ENCODE results near the gene PGAP2.
A peak's percentile ranks its signal among the peaks of the same experiment; 100 is the strongest.
"Not testable (repeated sequence)": the region's sequence is repeated elsewhere in the genome, so short reads cannot be mapped to it uniquely, and the experiment has no call there.

The PGAP2 gene

DNA sequence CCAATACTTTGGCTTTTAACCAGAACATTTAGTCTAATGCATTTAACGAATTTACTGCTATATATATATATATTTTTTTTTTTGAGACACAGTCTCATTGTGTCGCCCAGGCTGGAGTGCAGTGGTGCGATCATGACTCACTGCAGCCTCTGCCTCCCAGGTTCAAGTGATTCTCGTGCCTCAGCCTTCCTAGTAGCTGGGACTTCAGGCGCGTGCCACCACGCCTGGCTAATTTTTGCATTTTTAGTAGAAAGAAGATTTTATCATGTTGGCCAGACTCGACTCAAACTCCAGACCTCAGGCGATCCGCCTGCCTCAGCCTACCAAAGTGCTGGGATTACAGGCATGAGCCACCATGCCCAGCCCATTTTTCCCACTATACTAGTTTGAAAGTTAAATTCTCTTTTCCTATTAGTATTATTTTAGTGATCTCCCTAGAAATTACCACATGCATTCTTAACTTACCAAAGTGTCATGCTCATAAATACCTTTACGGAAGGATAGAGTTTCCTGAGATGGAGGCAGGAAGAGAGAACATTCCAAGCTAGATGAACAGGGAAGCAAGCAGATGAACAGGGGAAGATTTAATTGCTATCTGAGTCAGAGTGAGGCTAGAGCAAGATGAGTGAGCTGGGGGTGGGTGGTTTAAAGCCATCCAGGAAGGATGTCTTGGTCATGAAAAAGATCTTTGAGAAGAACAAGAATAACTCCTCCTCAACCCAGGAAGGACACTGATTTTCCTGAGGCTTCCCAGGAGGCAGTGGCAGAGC lies 4.4 kb upstream of the PGAP2 start:
- DNase-seq: no peak

DNA sequence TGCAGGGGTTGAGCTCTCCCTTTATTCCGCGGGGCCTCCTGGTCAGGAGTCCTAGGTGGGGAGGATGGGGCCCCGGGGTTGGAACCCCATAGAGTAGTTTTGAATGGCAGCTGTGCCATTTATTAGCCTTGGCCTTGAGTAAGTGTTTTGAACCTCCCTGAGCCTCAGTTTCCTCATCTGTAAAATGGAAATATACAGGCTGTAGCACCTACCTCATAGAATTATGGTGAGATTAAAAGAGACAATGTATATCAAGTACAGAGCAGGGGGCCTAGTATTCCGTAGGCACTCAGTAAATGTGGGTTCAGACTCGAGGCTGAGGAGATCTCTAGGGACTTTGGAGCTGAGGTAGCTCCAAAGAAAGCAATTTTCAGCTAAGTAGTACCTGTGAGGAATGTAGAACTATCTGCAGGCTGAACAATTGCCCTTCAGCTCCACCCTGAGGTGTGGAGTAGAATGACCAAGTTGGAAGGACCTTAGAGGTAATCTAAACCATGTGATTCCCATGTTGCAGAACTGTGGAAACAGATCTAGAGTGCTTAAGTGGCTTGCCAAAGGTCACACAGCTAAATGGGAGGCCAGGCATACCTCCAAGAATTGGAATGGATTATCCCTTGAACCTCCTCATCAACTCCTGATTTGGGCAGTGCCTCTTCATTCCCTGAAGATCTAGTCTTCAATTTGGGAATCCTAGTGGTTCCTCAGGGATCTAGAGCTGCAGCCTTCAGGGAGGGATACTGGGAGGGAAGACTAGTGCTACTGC lies 682 bp downstream of the PGAP2 start:
- no peak for DNase-seq

DNA sequence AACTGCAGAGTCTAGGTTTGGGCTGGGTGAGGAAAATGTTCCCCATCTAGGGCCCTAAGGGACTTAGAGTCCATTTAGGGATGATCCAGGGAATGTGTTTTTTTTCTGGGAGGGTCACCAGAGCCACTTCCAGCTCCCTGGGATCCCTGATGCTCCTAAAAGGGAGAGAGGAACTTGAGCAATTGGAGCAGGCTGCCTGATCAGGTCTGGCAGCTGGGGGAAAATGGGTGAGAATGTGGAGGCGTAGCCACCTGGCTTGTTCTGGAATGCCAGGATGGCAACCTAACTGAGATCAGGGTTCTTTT lies 1.2 kb downstream of the PGAP2 start:
- no peak for DNase-seq

DNA sequence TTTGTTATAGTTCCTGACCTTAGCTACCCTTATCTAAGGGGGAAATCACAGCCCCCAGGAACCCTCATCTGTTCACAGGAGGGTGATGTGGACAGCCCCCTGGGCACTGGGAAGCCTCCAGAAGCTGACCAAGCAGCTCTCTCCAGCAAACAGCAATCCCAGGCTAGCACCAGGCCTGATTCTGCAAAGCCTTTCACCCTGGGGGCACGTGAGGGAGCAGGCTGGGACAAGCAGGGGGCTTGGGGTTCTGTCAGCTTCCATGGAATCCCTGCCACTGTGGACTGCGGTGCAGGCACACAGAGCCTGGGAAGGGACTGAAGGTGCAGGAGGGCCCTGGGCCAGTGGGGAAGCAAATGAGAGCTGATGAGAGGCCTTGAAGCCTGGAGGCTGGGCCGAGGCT lies 2.1 kb downstream of the PGAP2 start:
- no peak for DNase-seq

DNA sequence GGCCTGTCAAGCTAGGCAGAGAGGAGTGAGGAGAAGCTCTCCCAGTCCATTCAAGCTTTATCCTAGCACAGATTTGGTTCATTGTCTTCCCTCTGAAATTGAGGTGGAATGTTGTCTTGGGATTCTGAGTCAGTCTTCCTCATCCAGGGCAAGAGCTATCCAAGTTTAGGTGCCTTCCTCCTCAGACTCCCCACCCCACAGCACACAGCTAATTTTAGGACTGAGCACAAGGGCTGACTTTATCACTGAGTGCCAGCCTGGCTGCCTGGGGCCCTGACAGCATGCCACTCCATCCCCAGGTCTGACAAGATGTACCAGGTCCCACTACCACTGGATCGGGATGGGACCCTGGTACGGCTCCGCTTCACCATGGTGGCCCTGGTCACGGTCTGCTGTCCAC lies 2.6 kb downstream of the PGAP2 start:
- DNase-seq: no peak

DNA sequence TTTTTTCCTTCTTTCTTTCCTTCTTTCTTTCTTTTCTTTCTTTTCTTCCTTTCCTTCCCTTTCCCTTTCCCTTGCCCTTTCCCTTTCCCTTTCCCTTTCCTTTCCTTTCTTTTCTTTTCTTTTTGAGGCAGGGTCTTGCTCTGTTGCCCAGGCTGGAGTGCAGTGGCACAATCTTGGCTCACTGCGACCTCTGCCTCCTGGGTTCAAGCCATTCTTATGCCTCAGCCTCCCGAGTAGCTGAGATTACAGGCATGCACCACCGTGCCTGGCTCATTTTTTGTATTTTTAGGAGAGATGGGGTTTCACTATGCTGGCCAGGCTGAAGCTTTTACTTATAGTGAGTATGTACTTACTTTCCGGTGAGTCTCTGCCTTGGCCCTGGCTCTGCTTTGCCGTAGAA lies 6.5 kb downstream of the PGAP2 start:
- not testable (repeated sequence) for DNase-seq

DNA sequence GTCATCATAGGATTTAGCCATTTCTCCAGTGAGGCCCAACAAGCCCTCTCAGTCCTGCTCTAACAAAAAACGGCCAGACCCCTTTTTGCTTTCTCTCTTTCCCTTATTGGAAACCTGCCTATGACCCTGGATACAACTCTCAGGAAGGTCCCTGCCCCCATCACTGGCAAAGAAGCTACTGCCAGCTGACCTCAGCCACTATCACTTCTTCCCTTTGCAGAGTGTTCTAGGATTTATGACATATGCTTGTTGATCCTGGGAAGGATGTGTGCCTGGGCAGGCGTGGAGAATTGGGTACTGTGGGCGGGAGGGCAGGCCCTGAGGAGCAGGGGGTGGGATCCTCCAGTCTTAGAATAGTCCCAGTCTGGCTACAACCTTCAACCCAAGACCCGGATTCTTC lies 7.5 kb downstream of the PGAP2 start:
- DNase-seq: no peak

DNA sequence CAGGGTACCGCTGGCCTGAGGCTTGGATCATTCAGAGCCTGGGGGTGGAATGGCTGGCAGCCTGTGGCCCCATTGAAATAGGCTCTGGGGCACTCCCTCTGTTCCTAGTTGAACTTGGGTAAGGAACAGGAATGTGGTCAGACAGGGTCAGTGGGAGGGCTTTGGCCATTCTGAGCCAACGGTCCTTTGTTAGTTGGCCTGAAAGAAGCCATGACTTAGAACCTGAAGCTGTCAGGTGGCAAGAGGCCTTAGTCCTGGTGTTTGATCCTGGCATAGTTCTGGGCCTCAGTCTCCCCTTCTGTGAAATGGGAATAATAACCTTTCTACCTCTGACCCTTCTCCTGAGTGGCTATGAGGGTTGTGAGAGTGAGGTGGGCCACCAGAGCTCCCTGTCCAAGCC lies 8.3 kb downstream of the PGAP2 start:
- no peak for DNase-seq

DNA sequence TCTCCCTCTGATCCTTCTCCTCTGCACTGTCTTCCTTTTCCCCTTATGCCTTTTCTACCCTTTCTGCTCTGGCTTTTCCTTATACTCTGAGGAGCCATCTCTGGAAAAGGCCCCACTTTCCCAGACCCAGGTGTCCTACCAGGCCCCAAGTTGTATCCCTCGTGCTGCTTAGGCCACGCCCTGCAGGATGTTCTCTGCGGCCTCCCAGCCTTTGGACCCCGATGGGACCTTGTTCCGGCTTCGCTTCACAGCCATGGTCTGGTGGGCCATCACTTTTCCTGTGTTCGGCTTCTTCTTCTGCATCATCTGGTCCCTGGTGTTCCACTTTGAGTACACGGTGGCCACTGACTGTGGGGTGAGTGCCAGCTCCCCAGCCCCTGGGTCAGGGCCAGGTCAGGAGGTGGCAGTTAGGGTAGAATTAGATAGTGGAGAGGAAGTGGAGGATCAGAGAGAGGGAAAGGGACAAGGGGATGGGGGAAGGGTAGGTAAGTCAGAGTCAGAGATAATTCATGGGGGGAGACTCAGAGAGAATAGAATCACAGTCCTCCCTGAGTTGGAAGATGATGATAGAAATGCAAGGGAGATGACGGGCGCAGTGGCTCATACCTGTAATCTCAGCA lies 8.9 kb downstream of the PGAP2 start:
- no peak for DNase-seq

DNA sequence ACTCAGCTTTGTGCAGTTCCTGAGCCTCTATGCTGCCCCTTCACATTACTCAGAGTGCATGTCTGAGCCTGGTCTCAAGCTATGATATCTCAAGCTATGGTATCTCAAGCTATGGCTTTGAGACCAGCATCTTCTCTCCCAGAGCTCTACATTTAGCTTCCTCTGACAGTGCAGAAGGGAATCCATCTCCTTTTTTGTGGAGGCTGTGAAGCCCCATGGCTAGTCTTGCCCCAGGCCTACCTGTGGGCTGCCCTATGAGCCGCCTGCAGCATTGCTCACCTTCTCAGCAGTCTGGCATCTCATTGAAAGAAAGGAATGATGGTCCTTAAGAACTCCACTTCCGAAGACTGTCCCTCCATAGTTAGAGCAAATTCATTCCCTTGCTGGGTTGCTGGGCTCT lies 12.6 kb downstream of the PGAP2 start:
- DNase-seq: no peak

DNA sequence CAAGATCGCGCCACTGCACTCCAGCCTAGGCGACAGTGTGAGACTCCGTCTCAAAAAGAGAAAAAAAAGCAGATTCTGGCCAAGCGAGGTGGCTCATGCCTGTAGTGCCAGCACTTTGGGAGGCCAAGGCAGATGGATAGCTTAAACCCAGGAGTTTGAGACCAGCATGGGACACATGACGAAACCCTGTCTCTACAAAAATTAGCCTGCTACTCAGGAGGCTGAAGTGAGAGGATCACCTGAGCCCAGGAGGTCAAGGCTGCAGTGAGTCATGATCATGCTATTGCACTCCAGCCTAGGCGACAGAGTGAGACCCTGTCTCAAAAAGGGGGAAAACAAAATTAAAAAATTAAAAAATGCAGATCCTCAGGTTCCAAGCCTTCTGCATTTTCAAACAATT lies 14.0 kb downstream of the PGAP2 start:
- DNase-seq: no peak

DNA sequence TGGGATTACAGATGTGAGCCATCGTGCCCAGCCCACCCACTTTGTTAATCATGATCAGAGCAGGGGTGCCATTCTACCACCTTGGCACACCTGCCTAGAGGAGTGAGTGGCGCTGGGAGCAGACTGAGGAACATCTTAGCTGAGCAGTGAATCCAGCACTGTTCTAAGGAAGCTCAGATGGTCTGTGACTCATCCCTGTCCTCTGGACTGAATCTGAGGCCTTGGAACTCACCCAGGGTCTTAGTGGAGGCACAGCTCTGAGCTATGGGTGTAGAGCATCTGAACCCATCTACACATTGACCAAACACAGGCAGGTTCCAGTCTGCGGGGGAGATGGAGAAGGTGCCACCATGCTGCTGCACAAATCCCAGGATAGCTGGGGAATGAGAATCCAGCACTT lies 14.9 kb downstream of the PGAP2 start:
- DNase-seq: no peak

DNA sequence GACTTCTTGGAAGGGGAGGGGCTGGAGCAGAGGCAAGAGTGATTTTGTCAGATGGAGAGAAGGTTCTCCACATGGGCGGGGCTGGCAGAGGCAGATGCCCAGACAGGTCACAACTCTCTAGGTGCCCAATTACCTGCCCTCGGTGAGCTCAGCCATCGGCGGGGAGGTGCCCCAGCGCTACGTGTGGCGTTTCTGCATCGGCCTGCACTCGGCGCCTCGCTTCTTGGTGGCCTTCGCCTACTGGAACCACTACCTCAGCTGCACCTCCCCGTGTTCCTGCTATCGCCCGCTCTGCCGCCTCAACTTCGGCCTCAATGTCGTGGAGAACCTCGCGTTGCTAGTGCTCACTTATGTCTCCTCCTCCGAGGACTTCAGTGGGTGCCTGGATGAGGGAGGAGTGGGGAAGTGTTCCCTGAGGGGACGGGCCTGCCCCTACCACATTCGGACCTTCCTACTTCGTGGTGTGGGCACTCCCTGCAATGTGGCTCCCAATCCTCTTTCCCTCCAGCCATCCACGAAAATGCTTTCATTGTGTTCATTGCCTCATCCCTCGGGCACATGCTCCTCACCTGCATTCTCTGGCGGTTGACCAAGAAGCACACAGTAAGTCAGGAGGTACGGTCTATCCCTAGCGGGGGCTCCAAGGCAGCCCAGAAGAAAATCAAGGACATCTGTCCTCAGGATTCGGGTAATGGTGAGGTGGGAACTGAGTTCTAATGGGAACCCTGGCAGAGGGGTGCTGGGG lies 15.6 kb downstream of the PGAP2 start:
- DNase-seq: no peak

DNA sequence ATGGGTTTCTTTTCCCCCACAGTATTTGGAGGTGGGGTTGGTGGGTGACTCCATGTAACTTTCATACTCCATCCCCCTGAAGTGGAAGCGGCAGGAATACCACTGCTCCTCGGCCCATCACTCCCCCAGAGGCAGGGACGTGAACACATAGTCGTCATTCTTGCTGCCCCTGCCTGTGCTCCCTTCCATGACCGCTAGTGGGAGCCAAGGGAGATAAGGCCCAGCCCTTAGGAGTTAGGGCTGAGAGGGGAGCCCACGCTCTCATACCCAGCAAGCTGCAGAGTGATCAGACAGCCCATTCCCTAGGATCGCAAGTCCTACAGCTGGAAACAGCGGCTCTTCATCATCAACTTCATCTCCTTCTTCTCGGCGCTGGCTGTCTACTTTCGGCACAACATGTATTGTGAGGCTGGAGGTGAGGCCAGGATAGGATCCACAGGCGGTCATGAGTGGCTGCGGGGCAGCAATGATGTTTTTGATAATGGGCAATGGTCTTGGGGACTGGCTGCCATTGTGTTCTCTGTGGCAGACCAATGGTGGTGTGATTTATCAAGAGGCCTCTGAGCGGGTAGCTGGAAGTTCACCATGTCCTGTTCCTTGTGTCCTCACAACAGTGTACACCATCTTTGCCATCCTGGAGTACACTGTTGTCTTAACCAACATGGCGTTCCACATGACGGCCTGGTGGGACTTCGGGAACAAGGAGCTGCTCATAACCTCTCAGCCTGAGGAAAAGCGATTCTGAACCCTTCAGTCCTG lies 16.5 kb downstream of the PGAP2 start:
- peak in 27 of 51 donors; percentile 8 to 77 (median 52) for DNase-seq

DNA sequence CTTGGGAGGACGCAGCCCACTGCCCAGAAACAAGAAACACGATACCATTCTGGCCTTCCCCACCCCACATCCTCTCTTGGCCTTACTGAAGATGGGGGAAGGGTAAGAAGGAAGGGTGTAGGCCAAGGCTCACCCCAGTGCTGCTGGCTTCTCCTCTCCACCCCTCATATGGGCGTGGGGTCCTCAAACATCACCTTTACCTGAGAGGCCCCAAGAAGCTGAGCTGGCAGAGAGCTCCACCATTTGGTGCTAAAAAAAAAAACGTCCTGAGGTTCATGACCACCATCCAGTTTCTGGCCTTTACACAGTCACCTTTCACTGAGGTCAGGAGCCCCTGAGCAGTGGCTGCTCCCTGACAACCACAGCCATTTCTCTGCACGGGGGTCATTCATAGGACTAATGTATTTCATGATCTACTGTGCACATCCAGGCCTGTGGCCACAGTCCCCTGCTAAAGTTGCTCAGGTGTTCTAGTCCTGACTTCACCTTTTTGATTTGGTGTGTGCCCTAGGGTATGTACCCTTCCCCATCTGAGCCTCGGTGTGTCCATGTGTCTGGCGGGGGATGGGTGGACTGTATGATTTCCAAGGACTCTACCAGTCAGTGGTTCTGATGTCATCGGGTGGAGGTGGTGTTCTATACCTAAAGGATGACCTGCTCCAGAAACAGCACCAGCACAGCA lies 17.3 kb downstream of the PGAP2 start:
- peak in 1 of 51 donors; percentile 19 for DNase-seq

DNA sequence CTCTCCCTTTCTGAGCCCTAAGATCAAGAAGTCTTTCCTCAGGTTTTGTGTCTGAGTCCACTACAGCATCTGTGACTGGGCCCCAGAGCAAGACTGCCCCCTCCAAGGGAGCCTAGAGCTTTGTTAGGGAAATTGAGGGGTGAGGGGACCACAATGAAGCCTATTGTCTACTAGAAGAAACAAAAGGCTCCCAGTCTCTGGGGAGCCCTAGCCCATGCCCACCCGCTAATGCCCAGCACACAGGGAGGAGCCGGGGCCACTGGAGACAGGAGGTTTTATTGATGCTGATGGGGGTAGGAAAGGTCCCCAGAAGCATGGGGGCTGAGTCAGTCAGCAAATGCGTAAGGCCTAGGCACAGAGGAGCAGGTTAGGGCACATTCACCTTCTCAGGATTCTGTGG lies 18.4 kb downstream of the PGAP2 start:
- peak in 34 of 51 donors; percentile 24 to 90 (median 71) for DNase-seq

DNA sequence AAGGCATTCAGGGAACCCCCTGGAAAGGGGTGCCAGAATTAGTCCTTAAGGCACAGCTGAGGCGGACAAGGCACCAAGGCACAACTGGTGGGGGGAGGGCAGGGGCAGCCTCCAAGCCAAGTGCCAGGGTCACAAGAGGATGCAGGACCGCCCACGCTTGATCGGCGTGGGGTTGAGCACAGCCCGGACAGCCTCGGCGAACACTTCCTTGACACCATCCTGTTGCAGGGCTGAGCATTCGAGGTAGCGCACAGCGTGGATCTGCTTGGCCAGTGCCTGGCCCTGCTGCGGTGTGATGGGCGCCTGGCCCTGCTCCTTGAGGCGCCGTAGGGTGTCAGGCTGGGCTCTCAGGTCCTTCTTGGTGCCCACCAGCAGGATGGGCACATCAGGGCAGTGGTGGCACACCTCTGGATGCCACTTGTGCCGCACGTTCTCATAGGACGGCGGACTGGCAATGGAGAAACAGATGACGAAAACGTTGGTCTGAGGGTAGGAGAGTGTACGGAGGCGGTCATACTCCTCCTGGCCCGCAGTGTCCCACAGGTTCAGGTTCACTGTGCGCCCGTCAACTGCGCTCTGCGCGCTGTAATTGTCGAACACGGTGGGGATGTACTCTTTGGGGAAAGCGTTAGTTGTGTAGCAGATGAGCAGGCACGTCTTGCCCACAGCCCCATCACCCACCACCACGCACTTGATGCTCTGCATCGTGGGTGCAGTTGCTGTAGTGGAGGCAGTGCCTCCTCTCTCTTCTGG lies 19.2 kb downstream of the PGAP2 start:
- DNase-seq: peak in 11 of 51 donors; percentile 24 to 59 (median 34)

DNA sequence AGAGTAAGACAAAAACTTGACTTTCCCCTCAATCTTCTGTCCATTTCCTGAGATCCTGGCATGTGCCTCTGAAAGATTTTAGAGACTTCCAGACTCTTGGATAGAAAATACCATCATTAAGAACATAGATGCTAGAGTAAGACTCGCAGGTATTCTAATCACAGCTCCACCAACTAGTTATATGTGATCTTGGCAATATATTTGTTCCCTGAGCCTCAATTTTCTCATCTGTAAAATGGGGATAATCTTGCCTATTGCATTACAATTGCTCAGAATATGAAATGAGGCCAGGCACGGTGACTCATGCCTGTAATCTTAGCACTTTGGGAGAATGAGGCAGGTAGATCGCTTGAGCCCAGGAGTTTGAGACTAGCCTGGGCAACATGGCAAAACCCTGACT lies 21.7 kb downstream of the PGAP2 start:
- no peak for DNase-seq

DNA sequence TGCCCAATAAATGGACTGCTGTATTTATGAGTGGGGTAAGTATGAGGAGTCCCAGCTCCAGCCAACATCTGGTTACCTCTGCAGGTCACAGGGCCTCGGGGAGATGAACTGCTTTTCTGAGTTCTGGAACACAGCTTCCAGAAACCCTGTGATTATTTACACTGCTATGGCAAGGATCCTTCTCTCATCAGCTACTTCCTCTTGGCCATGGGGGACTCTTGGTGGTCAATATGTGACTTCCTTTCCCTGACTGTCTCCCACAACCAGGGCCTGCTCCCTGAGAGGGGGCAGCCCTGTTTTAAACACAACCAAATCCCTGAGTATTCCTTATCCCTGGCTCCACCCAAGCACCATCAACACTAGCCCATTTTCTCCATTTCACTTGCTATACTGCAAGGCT lies 22.4 kb downstream of the PGAP2 start:
- no peak for DNase-seq

Measured in hypothalamus (tissue), 51 donors.